Lung (tissue), 12 donors: Measurements from ENCODE around the gene CTR9. TPM values are rescaled to one million over a fixed set of nuclear protein-coding genes. Genes with fewer than 3 reads are reported as not detected.

Experiments used
- ATAC-seq: fragments of 200-7000 bp; cut with Tn5 transposase; one replicate; pipeline ENCODE4 v1.9.1; 2020; ENCODE audit warnings: moderate number of reproducible peaks; ENCODE audit not compliant: insufficient read depth, low FRiP score
- DNase-seq, 3 donors: peaks; one replicate each; pipeline ENCODE4 v3.0.0-alpha.2; 2013 to 2017
- H3K27ac ChIP-seq, 2 donors: one replicate each; pipeline ENCODE4 v1.5.1; 2013; ENCODE audit warnings: mild to moderate bottlenecking in 2 of 2, moderate library complexity in 2 of 2, control low read depth in 1 of 2, inconsistent platforms in 1 of 2, low read depth in 1 of 2, low read length in 1 of 2
- H3K27me3 ChIP-seq, 3 donors: one replicate each; pipeline ENCODE4 v1.5.1; 2013; ENCODE audit warnings: low read length in 2 of 3; ENCODE audit not compliant: control insufficient read depth in 3 of 3, insufficient read depth in 3 of 3
- H3K36me3 ChIP-seq, 4 donors: one replicate each; pipeline ENCODE4 v1.5.1; 2013; ENCODE audit warnings: low read length in 4 of 4, mild to moderate bottlenecking in 1 of 4, moderate library complexity in 1 of 4; ENCODE audit not compliant: control insufficient read depth in 4 of 4, insufficient read depth in 4 of 4
- H3K4me1 ChIP-seq, 5 donors: one replicate each; pipeline ENCODE4 v1.5.1; 2013; ENCODE audit warnings: low read length in 5 of 5, mild to moderate bottlenecking in 2 of 5, moderate library complexity in 1 of 5; ENCODE audit not compliant: control insufficient read depth in 5 of 5, insufficient read depth in 5 of 5
- H3K4me3 ChIP-seq: one replicate; pipeline ENCODE4 v1.5.1; 2013; ENCODE audit warnings: mild to moderate bottlenecking, control low read depth, moderate library complexity
- H3K9ac ChIP-seq, 2 donors: one replicate each; pipeline ENCODE4 v1.5.1; 2013; ENCODE audit warnings: low read length in 2 of 2, control low read depth in 1 of 2; ENCODE audit not compliant: insufficient read depth in 1 of 2
- H3K9me3 ChIP-seq, 4 donors: one replicate each; pipeline ENCODE4 v1.5.1; 2013; ENCODE audit warnings: low read length in 3 of 4, mild to moderate bottlenecking in 1 of 4, moderate library complexity in 1 of 4; ENCODE audit not compliant: control insufficient read depth in 4 of 4, insufficient read depth in 3 of 4
- CTCF ChIP-seq: IDR thresholded peaks from 2 replicates; pipeline ENCODE4 v1.5.1; 2012; ENCODE audit warnings: mild to moderate bottlenecking; ENCODE audit errors: control extremely low read depth, extremely low read depth
- WGBS, 2 donors: extraction: QIAGEN DNeasy Blood & Tissue Kit; methylation state at CpG; one replicate each; pipeline ENCODE4 v1.1.7; 2013; 5-methylcytosine and 5-hydroxymethylcytosine counted together
- polyA plus RNA-seq, 2 donors: library from polyadenylated mRNA; stranded (reverse); fragments of 200-250 nt; gene quantifications; one replicate each; pipeline ENCODE4 v1.2.1, GENCODE V29; 2013
- total RNA-seq, 2 donors: library from RNA; depleted of rRNA in 1 of 2; stranded (reverse); fragments of >200 nt in 1 of 2; gene quantifications; one replicate each; pipeline ENCODE4 v1.2.1, GENCODE V29; 2014 to 2021
- donor health status: control.
- donor health status: control.
- donor health status: Bipolar disorder and iron deficiency.
- donor health status: healthy.
- donor health status: DM: yes; HTN: yes; CAD: no.

Gene CTR9
- total and polyA plus RNA-seq, 4 donors = 13.2 to 40.0 (median 22.1) TPM

GRCh38 chr11:10752061-10752460 is 1.0 kb downstream of the CTR9 start:
- TF ChIP-seq CTCF = no peak
- Histone ChIP-seq H3K9me3 (no peaks in the 10 kb centered on the region), H3K27ac (peak overlapping the region in 1 of 2 donors; percentile 95), H3K27me3 (no peaks in the 10 kb centered on the region), H3K4me1 (peaks cover 0 to 11% (median 7%) of the 10 kb centered on the region in 5 donors), H3K9ac (peak overlapping the region in 1 of 2 donors; percentile 88), H3K36me3 (peaks cover 5 to 25% (median 10%) of the 10 kb centered on the region in 4 donors), H3K4me3 (peak overlapping the region; percentile 79)
- DNase-seq (no peak), ATAC-seq (no peak)
- WGBS, 2 donors = 38 to 44% methylated on average over 2 of the region's 2 CpGs

GRCh38 chr11:10752486-10752885 is 1.4 kb downstream of the CTR9 start:
- ATAC-seq (no peak), DNase-seq (no peak)
- WGBS, 2 donors = 89 to 90% methylated on average over 7 of the region's 7 CpGs
- H3K4me1 ChIP-seq = peaks cover 0 to 11% (median 7%) of the 10 kb centered on the region in 5 donors
- H3K9me3 ChIP-seq = no peaks in the 10 kb centered on the region
- peak overlapping the region in 1 of 2 donors; percentile 88 for H3K9ac ChIP-seq
- no peak overlapping the region for H3K27ac ChIP-seq
- H3K36me3 ChIP-seq = peaks cover 6 to 29% (median 11%) of the 10 kb centered on the region in 4 donors
- H3K27me3 ChIP-seq = no peaks in the 10 kb centered on the region
- no peak overlapping the region for H3K4me3 ChIP-seq
- no peak for TF ChIP-seq CTCF

DNA sequence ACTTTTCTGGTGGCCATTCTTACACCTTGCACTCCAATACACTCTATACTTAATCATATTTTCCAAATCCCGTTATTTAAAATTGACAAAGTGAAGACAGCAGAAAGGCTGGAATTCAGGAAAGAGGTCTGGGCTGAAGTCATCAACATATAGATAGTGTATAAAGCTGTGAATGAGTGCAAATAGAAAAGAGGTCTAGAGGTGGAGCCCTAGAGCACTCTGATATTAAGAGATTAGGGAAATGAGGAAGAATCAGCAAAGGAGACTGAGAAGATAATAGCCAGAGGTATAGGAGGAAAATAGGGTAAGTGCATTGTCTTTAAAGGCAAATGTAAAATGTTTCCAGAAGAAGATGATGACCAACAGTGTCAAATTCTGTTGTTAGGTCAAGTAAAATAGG is 7.9 kb downstream of the CTR9 start:
- DNase-seq (no peak), ATAC-seq (no peak)
- Histone ChIP-seq H3K9ac (no peak overlapping the region), H3K4me1 (no peaks in the 10 kb centered on the region), H3K4me3 (no peak overlapping the region), H3K27ac (no peak overlapping the region), H3K36me3 (peaks cover 21 to 54% (median 33%) of the 10 kb centered on the region in 4 donors), H3K27me3 (no peaks in the 10 kb centered on the region), H3K9me3 (no peaks in the 10 kb centered on the region)
- no peak for TF ChIP-seq CTCF
- 89 to 95% methylated on average over 1 of the region's 1 CpG for WGBS, 2 donors

DNA sequence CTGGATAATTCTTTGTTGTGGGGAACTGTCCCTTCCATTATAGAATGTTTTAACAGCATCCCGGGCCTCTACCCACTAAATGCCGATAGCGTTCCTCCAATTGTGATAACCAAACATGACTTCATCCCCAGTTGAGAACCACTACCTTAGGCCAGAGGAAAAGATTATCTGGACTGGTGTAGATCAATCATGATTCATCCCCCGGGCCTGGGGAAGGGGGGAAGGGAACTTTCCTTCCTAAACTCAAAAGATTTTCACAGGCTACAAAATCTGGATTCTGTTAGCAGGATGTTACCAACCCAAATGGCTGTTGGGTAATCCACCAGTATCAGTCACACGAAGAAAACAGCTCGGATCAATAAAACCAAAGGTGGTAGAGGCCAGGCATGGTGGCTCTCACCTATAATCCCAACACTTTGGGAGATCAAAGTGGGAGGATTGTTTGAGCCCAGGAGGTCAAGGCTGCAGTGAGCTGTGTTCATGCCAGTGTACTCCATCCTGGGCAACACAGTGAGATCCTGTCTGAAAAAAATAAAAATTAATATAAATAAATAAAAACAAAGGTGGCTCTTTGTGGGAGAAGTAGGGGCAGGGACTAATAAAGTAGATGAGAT is 10.1 kb downstream of the CTR9 start:
- Histone ChIP-seq H3K9me3 (no peaks in the 10 kb centered on the region), H3K4me3 (no peak overlapping the region), H3K4me1 (peaks cover 0 to 4% (median 0%) of the 10 kb centered on the region in 5 donors), H3K27ac (no peak overlapping the region), H3K9ac (no peak overlapping the region), H3K27me3 (no peaks in the 10 kb centered on the region), H3K36me3 (peaks cover 31 to 57% (median 40%) of the 10 kb centered on the region in 4 donors)
- ATAC-seq (no peak), DNase-seq (no peak)
- 95 to 99% methylated on average over 6 of the region's 6 CpGs for whole genome bisulfite sequencing, 2 donors
- no peak for TF ChIP-seq CTCF
